Muscle layer of duodenum (tissue), 2 donors: Measurements from ENCODE around the gene ELK4.

Source experiments
- H3K27ac ChIP-seq: one replicate; pipeline ENCODE4 v1.7.0; 2013; ENCODE audit warnings: mild to moderate bottlenecking, low read length
- H3K27me3 ChIP-seq: one replicate; pipeline ENCODE4 v1.7.0; 2013; ENCODE audit warnings: low read depth, mild to moderate bottlenecking, control low read depth, low read length
- H3K36me3 ChIP-seq, 2 donors: one replicate each; pipeline ENCODE4 v1.7.0; 2013; ENCODE audit warnings: low read length in 2 of 2, control low read depth in 1 of 2, mild to moderate bottlenecking in 1 of 2; ENCODE audit not compliant: insufficient read depth in 2 of 2, control insufficient read depth in 1 of 2
- H3K4me1 ChIP-seq, 2 donors: one replicate each; pipeline ENCODE4 v1.7.0; 2013; ENCODE audit warnings: low read length in 2 of 2, mild to moderate bottlenecking in 2 of 2, control low read depth in 1 of 2, moderate library complexity in 1 of 2; ENCODE audit not compliant: insufficient read depth in 2 of 2, control insufficient read depth in 1 of 2
- H3K4me3 ChIP-seq, 2 donors: one replicate each; pipeline ENCODE4 v1.7.0; 2013; ENCODE audit warnings: low read length in 2 of 2, low read depth in 1 of 2, mild to moderate bottlenecking in 1 of 2
- H3K9me3 ChIP-seq, 2 donors: one replicate each; pipeline ENCODE4 v1.7.0; 2013; ENCODE audit warnings: low read length in 2 of 2, control low read depth in 1 of 2, mild to moderate bottlenecking in 1 of 2; ENCODE audit not compliant: control insufficient read depth in 1 of 2
- donor health status: healthy.

Gene ELK4

GRCh38 chr1:205585169-205585834 lies 46.5 kb downstream of the ELK4 start:
- no peak overlapping the region for H3K4me3 ChIP-seq
- H3K9me3 ChIP-seq, result no peaks in the 10 kb centered on the region
- H3K27ac ChIP-seq, result no peak overlapping the region
- peaks cover 0 to 3% of the 10 kb centered on the region in 2 donors for H3K4me1 ChIP-seq
- no peaks in the 10 kb centered on the region for H3K36me3 ChIP-seq
- H3K27me3 ChIP-seq, result no peaks in the 10 kb centered on the region

- H3K36me3 ChIP-seq, result no peaks in the 10 kb centered on the region
- H3K4me1 ChIP-seq, result peaks cover 0 to 3% of the 10 kb centered on the region in 2 donors
- H3K27ac ChIP-seq, result no peak overlapping the region
- no peaks in the 10 kb centered on the region for H3K27me3 ChIP-seq
- no peaks in the 10 kb centered on the region for H3K9me3 ChIP-seq
- H3K4me3 ChIP-seq, result no peak overlapping the region
These were observed 47.1 kb downstream of the ELK4 start for GRCh38 chr1:205584732-205585131.

- Histone ChIP-seq H3K36me3 (no peaks in the 10 kb centered on the region), H3K27ac (no peak overlapping the region), H3K4me3 (no peak overlapping the region)
These were observed 48.2 kb downstream of the ELK4 start for GRCh38 chr1:205583461-205584130.

GRCh38 chr1:205582471-205583291 lies 49.1 kb downstream of the ELK4 start:
- peaks cover 0 to 3% of the 10 kb centered on the region in 2 donors for H3K4me1 ChIP-seq
- no peak overlapping the region for H3K27ac ChIP-seq
- H3K36me3 ChIP-seq, result no peaks in the 10 kb centered on the region
- no peak overlapping the region for H3K4me3 ChIP-seq
- no peaks in the 10 kb centered on the region for H3K9me3 ChIP-seq
- no peaks in the 10 kb centered on the region for H3K27me3 ChIP-seq

More at GRCh38 chr1:205583461-205584130, 48.2 kb downstream of the ELK4 start:
- Histone ChIP-seq H3K9me3 (no peaks in the 10 kb centered on the region), H3K4me1 (peaks cover 0 to 3% of the 10 kb centered on the region in 2 donors), H3K27me3 (no peaks in the 10 kb centered on the region)

- H3K9me3 ChIP-seq, result no peaks in the 10 kb centered on the region
These were observed 49.8 kb downstream of the ELK4 start for GRCh38 chr1:205582046-205582445.

GRCh38 chr1:205581321-205581980 lies 50.4 kb downstream of the ELK4 start:
- H3K36me3 ChIP-seq, result no peaks in the 10 kb centered on the region
- no peak overlapping the region for H3K27ac ChIP-seq
- H3K27me3 ChIP-seq, result no peaks in the 10 kb centered on the region
- H3K4me3 ChIP-seq, result no peak overlapping the region
- H3K4me1 ChIP-seq, result peaks cover 0 to 3% of the 10 kb centered on the region in 2 donors
- H3K9me3 ChIP-seq, result no peaks in the 10 kb centered on the region

More at GRCh38 chr1:205582046-205582445, 49.8 kb downstream of the ELK4 start:
- Histone ChIP-seq H3K4me3 (no peak overlapping the region), H3K27me3 (no peaks in the 10 kb centered on the region), H3K27ac (no peak overlapping the region), H3K4me1 (peaks cover 0 to 3% of the 10 kb centered on the region in 2 donors), H3K36me3 (no peaks in the 10 kb centered on the region)

GRCh38 chr1:205580923-205581180 lies 51.0 kb downstream of the ELK4 start:
- no peak overlapping the region for H3K4me3 ChIP-seq
- no peak overlapping the region for H3K27ac ChIP-seq
- no peaks in the 10 kb centered on the region for H3K36me3 ChIP-seq

GRCh38 chr1:205580140-205580922 lies 51.5 kb downstream of the ELK4 start:
- Histone ChIP-seq H3K27ac (no peak overlapping the region), H3K9me3 (no peaks in the 10 kb centered on the region), H3K36me3 (no peaks in the 10 kb centered on the region), H3K4me3 (no peak overlapping the region), H3K4me1 (peaks cover 0 to 2% of the 10 kb centered on the region in 2 donors), H3K27me3 (no peaks in the 10 kb centered on the region)

More at GRCh38 chr1:205580923-205581180, 51.0 kb downstream of the ELK4 start:
- H3K9me3 ChIP-seq, result no peaks in the 10 kb centered on the region
- peaks cover 0 to 3% of the 10 kb centered on the region in 2 donors for H3K4me1 ChIP-seq
- no peaks in the 10 kb centered on the region for H3K27me3 ChIP-seq

- H3K9me3 ChIP-seq, result no peaks in the 10 kb centered on the region
- no peak overlapping the region for H3K27ac ChIP-seq
- no peak overlapping the region for H3K4me3 ChIP-seq
- H3K4me1 ChIP-seq, result no peaks in the 10 kb centered on the region
- H3K36me3 ChIP-seq, result no peaks in the 10 kb centered on the region
- H3K27me3 ChIP-seq, result no peaks in the 10 kb centered on the region
These were observed 52.1 kb downstream of the ELK4 start for GRCh38 chr1:205579711-205580110.

GRCh38 chr1:205578780-205579571 lies 52.8 kb downstream of the ELK4 start:
- H3K4me3 ChIP-seq, result no peak overlapping the region
- no peaks in the 10 kb centered on the region for H3K4me1 ChIP-seq
- H3K36me3 ChIP-seq, result no peaks in the 10 kb centered on the region
- no peaks in the 10 kb centered on the region for H3K27me3 ChIP-seq
- no peak overlapping the region for H3K27ac ChIP-seq
- no peaks in the 10 kb centered on the region for H3K9me3 ChIP-seq
